ENCODE measurements around the gene CHRM1. TPM values are rescaled to one million over a fixed set of nuclear protein-coding genes. Genes with fewer than 3 reads are reported as not detected.

Gene CHRM1
- total RNA-seq, 1 donor from 2014 or later = 6.8 TPM

GRCh38 chr11:62923601-62924411 is 2.6 kb upstream of the CHRM1 start:
- intact Hi-C loops (cut with DNase I) = no loop called here
- TF ChIP-seq CTCF (IDR thresholded peaks at IDR 0.05) = no peak
- H3K9me3 ChIP-seq = no peaks in the 10 kb centered on the region
- DNase-seq (no peak), ATAC-seq (no peak)
- peaks cover 26% of the 10 kb centered on the region for H3K4me1 ChIP-seq
- H3K27ac ChIP-seq = no peak overlapping the region
- peaks cover 74% of the 10 kb centered on the region for H3K27me3 ChIP-seq (ENCODE audit: low read depth)
- no peaks in the 10 kb centered on the region for H3K36me3 ChIP-seq
- peak overlapping the region; percentile 17 for H3K4me3 ChIP-seq

GRCh38 chr11:62922653-62923431 is 1.7 kb upstream of the CHRM1 start:
- no peak overlapping the region for H3K27ac ChIP-seq
- no peak for DNase-seq
- H3K27me3 ChIP-seq (ENCODE audit: low read depth) = peaks cover 67% of the 10 kb centered on the region
- TF ChIP-seq CTCF (IDR thresholded peaks at IDR 0.05) = peak; percentile 20
- H3K4me3 ChIP-seq = no peak overlapping the region
- peaks cover 26% of the 10 kb centered on the region for H3K4me1 ChIP-seq
- H3K36me3 ChIP-seq = no peaks in the 10 kb centered on the region
- ATAC-seq = peak in 1 of 2 donors; percentile 18
- intact Hi-C loops (cut with DNase I) = no loop called here
- no peaks in the 10 kb centered on the region for H3K9me3 ChIP-seq

GRCh38 chr11:62922189-62922589 is 1.0 kb upstream of the CHRM1 start:
- Histone ChIP-seq H3K27me3 (ENCODE audit: low read depth) (peaks cover 63% of the 10 kb centered on the region), H3K9me3 (no peaks in the 10 kb centered on the region), H3K4me3 (no peak overlapping the region), H3K36me3 (no peaks in the 10 kb centered on the region), H3K4me1 (peaks cover 26% of the 10 kb centered on the region), H3K27ac (no peak overlapping the region)
- TF ChIP-seq CTCF (IDR thresholded peaks at IDR 0.05) = no peak
- DNase-seq (no peak), ATAC-seq (no peak)
- intact Hi-C loops (cut with DNase I) = no loop called here

GRCh38 chr11:62921573-62922188 is 518 bp upstream of the CHRM1 start:
- Histone ChIP-seq H3K27ac (peak overlapping the region; percentile 67), H3K4me3 (peak overlapping the region; percentile 44), H3K4me1 (peaks cover 21% of the 10 kb centered on the region), H3K36me3 (no peaks in the 10 kb centered on the region), H3K9me3 (no peaks in the 10 kb centered on the region), H3K27me3 (ENCODE audit: low read depth) (peaks cover 58% of the 10 kb centered on the region)
- intact Hi-C loops (cut with DNase I) = no loop called here
- no peak for TF ChIP-seq CTCF (IDR thresholded peaks at IDR 0.05)
- ATAC-seq (peak; percentile 28 to 29), DNase-seq (no peak)

- Histone ChIP-seq H3K9me3 (no peaks in the 10 kb centered on the region), H3K4me3 (peak overlapping the region; percentile 44), H3K36me3 (no peaks in the 10 kb centered on the region), H3K27ac (peak overlapping the region; percentile 67), H3K4me1 (peaks cover 8% of the 10 kb centered on the region), H3K27me3 (ENCODE audit: low read depth) (peaks cover 42% of the 10 kb centered on the region)
- peak; percentile 21 for DNase-seq
- intact Hi-C loops (cut with DNase I) = no loop called here
- TF ChIP-seq CTCF (IDR thresholded peaks at IDR 0.05) = no peak
- ATAC-seq = no peak
Measured at GRCh38 chr11:62919898-62920640, 1.1 kb downstream of the CHRM1 start.
